NCI-H460 (cell line): ENCODE measurements around the gene DLX5. TPM values are rescaled to one million over a fixed set of nuclear protein-coding genes. Genes with fewer than 3 reads are reported as not detected.

Experiments
- DNase-seq: peaks from one replicate; pipeline ENCODE4 v3.0.0-alpha.2; 2016; ENCODE audit warnings: low read depth; ENCODE audit errors: extremely low read depth
- total RNA-seq: library from RNA; depleted of rRNA; stranded (reverse); fragments of >200 nt; shearing (Covaris generic); gene quantifications from 2 replicates; pipeline ENCODE4 v1.2.3, GENCODE V29; 2014

DLX5 gene
- total RNA-seq, 1 experiment from 2014 or later: not detected

GRCh38 chr7:97006055-97006815 is 18.4 kb downstream of the DLX5 start:
- peak; percentile 28 for DNase-seq

GRCh38 chr7:97005183-97006054 is 19.2 kb downstream of the DLX5 start, which contains the start of gene DLX6:
Gene DLX6, plus strand, starts transcription at chr7:97005553. Its CDS starts 425 bp downstream, at chr7:97005978.
- peak; percentile 60 for DNase-seq

GRCh38 chr7:97004247-97005182 is 20.1 kb downstream of the DLX5 start:
- DNase-seq: no peak

- DNase-seq: no peak
Measured at GRCh38 chr7:97003262-97004246, 21.1 kb downstream of the DLX5 start.

- no peak for DNase-seq
Measured at GRCh38 chr7:97002555-97003261, 21.9 kb downstream of the DLX5 start.

- no peak for DNase-seq
Measured at GRCh38 chr7:97001656-97002554, 22.7 kb downstream of the DLX5 start.

GRCh38 chr7:97001221-97001620 is 23.4 kb downstream of the DLX5 start:
- DNase-seq: no peak

- DNase-seq: no peak
Measured at GRCh38 chr7:96998744-96999143, 25.9 kb downstream of the DLX5 start.

GRCh38 chr7:96998333-96998732 is 26.3 kb downstream of the DLX5 start:
- no peak for DNase-seq

GRCh38 chr7:96997512-96998032 is 27.1 kb downstream of the DLX5 start:
- no peak for DNase-seq

GRCh38 chr7:96996958-96997511 is 27.6 kb downstream of the DLX5 start:
- no peak for DNase-seq

- no peak for DNase-seq
Measured at GRCh38 chr7:96996111-96996957, 28.3 kb downstream of the DLX5 start.

- no peak for DNase-seq
Measured at GRCh38 chr7:96995406-96996110, 29.1 kb downstream of the DLX5 start.

GRCh38 chr7:96993980-96994379 is 30.7 kb downstream of the DLX5 start:
- DNase-seq: no peak

GRCh38 chr7:96993094-96993865 is 31.4 kb downstream of the DLX5 start:
- no peak for DNase-seq
